Choroid plexus epithelial cell (primary cell): ENCODE data around the gene MORC4.
A peak's percentile ranks its signal among the peaks of the same experiment; 100 is the strongest.

Experiments used
- DNase-seq: peaks from one replicate; pipeline ENCODE4 v3.0.0-alpha.2; 2010; ENCODE audit warnings: low read depth
- H3K4me3 ChIP-seq: 2 replicates; pipeline ENCODE4 v1.5.1; 2011; ENCODE audit warnings: low read depth, mild to moderate bottlenecking, control low read depth, low read length, moderate library complexity
- CTCF ChIP-seq: conservative IDR thresholded peaks from 2 replicates; pipeline ENCODE4 v1.5.1; 2011; ENCODE audit warnings: low read depth, mild to moderate bottlenecking, control low read depth, inconsistent platforms, low read length, moderate library complexity

MORC4 gene

GRCh38 chrX:106894978-106895452 is 105.0 kb downstream of the MORC4 start:
- DNase-seq, result peak; percentile 72
- H3K4me3 ChIP-seq, result no peak overlapping the region
- TF ChIP-seq CTCF, result no peak

GRCh38 chrX:106894392-106894909 is 105.6 kb downstream of the MORC4 start:
- TF ChIP-seq CTCF, result peak; percentile 82
- no peak overlapping the region for H3K4me3 ChIP-seq
- peak; percentile 85 for DNase-seq

- H3K4me3 ChIP-seq, result no peak overlapping the region
- no peak for DNase-seq
- no peak for TF ChIP-seq CTCF
These were observed 108.1 kb downstream of the MORC4 start for GRCh38 chrX:106891762-106892460.
